DND-41 (cell line): ENCODE results near the gene UBA3.

Experiments
- ATAC-seq: fragments of 200-7000 bp; cut with Tn5 transposase; 3 replicates; pipeline ENCODE4 v1.9.1; 2021; ENCODE audit warnings: low read depth; ENCODE audit not compliant: insufficient read depth
- DNase-seq: peaks from one replicate; pipeline ENCODE4 v3.0.0-alpha.2; 2020
- H2AFZ ChIP-seq: 2 replicates; pipeline ENCODE4 v1.6.0; 2012; ENCODE audit warnings: low read depth, low read length
- H3K27ac ChIP-seq: 2 replicates; pipeline ENCODE4 v1.5.1; 2012; ENCODE audit warnings: low read length, inconsistent platforms
- H3K27me3 ChIP-seq: fragments of 200-600 bp; sonication (generic); 2 replicates; pipeline ENCODE4 v1.6.0; 2012; ENCODE audit warnings: low read length, mild to moderate bottlenecking, inconsistent platforms; ENCODE audit not compliant: insufficient read depth, poor library complexity
- H3K36me3 ChIP-seq: 2 replicates; pipeline ENCODE4 v1.5.1; 2012; ENCODE audit warnings: low read length, inconsistent platforms; ENCODE audit not compliant: insufficient read depth
- H3K4me1 ChIP-seq: 2 replicates; pipeline ENCODE4 v1.5.1; 2012; ENCODE audit warnings: mild to moderate bottlenecking, low read length; ENCODE audit not compliant: insufficient read depth
- H3K4me2 ChIP-seq: 2 replicates; pipeline ENCODE4 v1.6.0; 2012; ENCODE audit warnings: mild to moderate bottlenecking, moderate library complexity, low read length, inconsistent platforms; ENCODE audit not compliant: insufficient read depth
- H3K4me3 ChIP-seq, 2 experiments: fragments of 200-600 bp in 1 of 2; shearing (Covaris generic) in 1 of 2; 2 replicates each; pipeline ENCODE4 v1.5.1; 2012 to 2016; ENCODE audit warnings: inconsistent platforms in 2 of 2, low read length in 2 of 2, mild to moderate bottlenecking in 2 of 2, low read depth in 1 of 2, moderate library complexity in 1 of 2
- H3K79me2 ChIP-seq: 2 replicates; pipeline ENCODE4 v1.6.0; 2012; ENCODE audit warnings: low read length, inconsistent platforms; ENCODE audit not compliant: insufficient read depth
- H3K9ac ChIP-seq: 2 replicates; pipeline ENCODE4 v1.6.0; 2012; ENCODE audit warnings: low read depth, mild to moderate bottlenecking, inconsistent platforms, low read length, moderate library complexity
- H3K9me3 ChIP-seq: 2 replicates; pipeline ENCODE4 v1.5.1; 2012; ENCODE audit warnings: low read length, moderate library complexity, mild to moderate bottlenecking, inconsistent platforms; ENCODE audit not compliant: insufficient read depth, severe bottlenecking
- H4K20me1 ChIP-seq: 2 replicates; pipeline ENCODE4 v1.6.0; 2012; ENCODE audit warnings: low read length; ENCODE audit not compliant: insufficient read depth
- EZH2 ChIP-seq: IDR thresholded peaks from 3 replicates; pipeline ENCODE4 v1.6.1; 2012; ENCODE audit warnings: borderline replicate concordance, low read depth, mild to moderate bottlenecking, moderate library complexity, low read length, inconsistent platforms; ENCODE audit not compliant: severe bottlenecking
- TF ChIP-seq, protein P1 (sequence below): IDR thresholded peaks from 2 replicates; pipeline ENCODE4 v1.5.1; 2012; ENCODE audit warnings: borderline replicate concordance, low read length, moderate library complexity, mild to moderate bottlenecking; ENCODE audit not compliant: poor library complexity, severe bottlenecking; ENCODE audit errors: extremely low read depth

Gene UBA3

DNA sequence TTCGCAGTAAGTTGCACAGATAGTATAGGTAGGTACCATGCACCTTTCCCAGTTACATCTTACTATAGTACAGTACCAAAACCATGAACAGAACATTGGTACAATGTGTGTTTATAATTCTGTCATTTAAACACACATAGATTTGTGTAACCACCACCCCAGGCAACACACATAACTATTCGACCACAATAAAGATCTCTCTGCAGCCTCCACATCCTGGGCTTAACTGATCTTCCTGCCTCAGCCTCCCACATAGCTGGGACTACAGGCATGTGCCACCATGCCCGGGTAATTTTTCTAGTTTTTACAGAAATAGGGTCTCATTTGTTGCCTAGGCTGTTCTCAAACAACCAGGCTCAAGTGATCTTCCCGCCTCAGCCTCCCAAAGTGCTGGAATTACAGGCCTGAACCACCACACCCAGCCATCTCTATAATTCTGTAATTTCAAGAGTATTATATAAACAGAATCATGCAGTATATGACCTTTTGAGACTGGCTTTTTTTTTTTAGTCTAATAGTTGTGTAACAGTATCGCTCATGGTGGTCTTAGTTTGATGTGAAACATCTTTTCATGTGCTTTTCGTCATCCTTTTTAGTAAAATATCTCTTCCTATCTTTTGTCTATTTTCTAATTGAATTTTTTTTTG lies 14.7 kb downstream of the UBA3 start:
- Histone ChIP-seq H2AFZ (no peak overlapping the region; the same call in 1 of the 2 replicates), H3K4me3 (no peak overlapping the region), H3K27me3 (no peaks in the 10 kb centered on the region), H4K20me1 (no peaks in the 10 kb centered on the region), H3K79me2 (peaks cover 6% of the 10 kb centered on the region), H3K36me3 (peaks cover 36% of the 10 kb centered on the region), H3K9ac (peak overlapping the region; percentile 24; the same call in 1 of the 2 replicates), H3K27ac (peak overlapping the region; percentile 76), H3K4me1 (peaks cover 45% of the 10 kb centered on the region), H3K4me2 (peak overlapping the region; percentile 10; the same call in 1 of the 2 replicates), H3K9me3 (no peaks in the 10 kb centered on the region)
- ATAC-seq (peak; percentile 98), DNase-seq (peak; percentile 80)
- TF ChIP-seq, protein P1, sequence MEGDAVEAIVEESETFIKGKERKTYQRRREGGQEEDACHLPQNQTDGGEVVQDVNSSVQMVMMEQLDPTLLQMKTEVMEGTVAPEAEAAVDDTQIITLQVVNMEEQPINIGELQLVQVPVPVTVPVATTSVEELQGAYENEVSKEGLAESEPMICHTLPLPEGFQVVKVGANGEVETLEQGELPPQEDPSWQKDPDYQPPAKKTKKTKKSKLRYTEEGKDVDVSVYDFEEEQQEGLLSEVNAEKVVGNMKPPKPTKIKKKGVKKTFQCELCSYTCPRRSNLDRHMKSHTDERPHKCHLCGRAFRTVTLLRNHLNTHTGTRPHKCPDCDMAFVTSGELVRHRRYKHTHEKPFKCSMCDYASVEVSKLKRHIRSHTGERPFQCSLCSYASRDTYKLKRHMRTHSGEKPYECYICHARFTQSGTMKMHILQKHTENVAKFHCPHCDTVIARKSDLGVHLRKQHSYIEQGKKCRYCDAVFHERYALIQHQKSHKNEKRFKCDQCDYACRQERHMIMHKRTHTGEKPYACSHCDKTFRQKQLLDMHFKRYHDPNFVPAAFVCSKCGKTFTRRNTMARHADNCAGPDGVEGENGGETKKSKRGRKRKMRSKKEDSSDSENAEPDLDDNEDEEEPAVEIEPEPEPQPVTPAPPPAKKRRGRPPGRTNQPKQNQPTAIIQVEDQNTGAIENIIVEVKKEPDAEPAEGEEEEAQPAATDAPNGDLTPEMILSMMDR = no peak
- TF ChIP-seq EZH2 = no peak

DNA sequence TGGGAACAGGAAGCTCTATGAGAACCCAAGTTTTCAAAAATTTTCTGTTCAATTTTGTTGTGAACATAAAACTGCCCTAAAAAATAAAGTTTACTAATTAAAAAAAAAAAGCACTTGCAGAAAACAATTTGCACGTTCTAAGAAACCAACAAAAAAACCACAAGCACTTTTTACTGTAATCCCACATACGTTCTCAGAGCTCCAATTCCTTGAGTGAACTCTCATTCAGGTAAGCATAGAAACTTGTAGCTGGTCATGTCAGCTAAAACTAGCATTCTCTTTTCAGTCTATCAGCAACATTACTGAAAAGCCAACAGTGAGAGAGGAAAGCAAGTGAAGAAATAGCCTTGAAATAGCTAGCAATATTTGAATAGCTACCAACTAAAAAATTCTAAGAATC lies 16.5 kb downstream of the UBA3 start:
- H3K79me2 ChIP-seq = 0 out of 2 replicates have a peak, but pooled peaks cover 4% of the 10 kb centered on the region
- peaks cover 45% of the 10 kb centered on the region for H3K36me3 ChIP-seq
- no peaks in the 10 kb centered on the region for H4K20me1 ChIP-seq
- H3K9ac ChIP-seq = no peak overlapping the region
- no peak overlapping the region for H2AFZ ChIP-seq
- H3K27me3 ChIP-seq = no peaks in the 10 kb centered on the region
- ATAC-seq (no peak), DNase-seq (no peak)
- H3K9me3 ChIP-seq = no peaks in the 10 kb centered on the region
- H3K4me2 ChIP-seq = no peak overlapping the region
- TF ChIP-seq, protein P1 = no peak
- H3K4me1 ChIP-seq = peaks cover 54% of the 10 kb centered on the region
- peak overlapping the region; percentile 28; the same call in 1 of the 2 replicates for H3K27ac ChIP-seq
- no peak overlapping the region for H3K4me3 ChIP-seq

DNA sequence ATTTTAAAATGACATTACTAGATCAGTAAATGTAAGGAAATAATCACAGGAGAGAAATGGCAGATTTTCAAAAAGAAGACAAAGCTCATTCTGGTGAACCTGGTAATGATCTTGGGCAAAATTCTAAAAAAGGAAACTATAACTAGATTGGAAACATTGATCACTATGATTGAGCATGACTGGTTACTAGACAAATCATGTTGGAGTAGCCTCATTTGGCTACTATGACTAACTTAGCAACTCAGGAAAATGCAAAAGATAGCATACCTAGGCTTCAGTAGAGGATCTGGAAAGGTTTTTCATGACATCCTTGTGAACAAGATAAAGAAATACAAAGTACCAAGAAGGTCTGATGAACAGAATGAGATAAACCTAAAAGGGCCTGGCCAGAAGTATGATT lies 20.5 kb downstream of the UBA3 start:
- Histone ChIP-seq H3K79me2 (0 out of 2 replicates have a peak, but pooled peaks cover 2% of the 10 kb centered on the region), H3K4me3 (no peak overlapping the region), H3K4me1 (peaks cover 33% of the 10 kb centered on the region), H2AFZ (no peak overlapping the region), H3K9me3 (no peaks in the 10 kb centered on the region), H3K4me2 (no peak overlapping the region), H3K9ac (no peak overlapping the region), H3K27ac (no peak overlapping the region), H4K20me1 (no peaks in the 10 kb centered on the region), H3K36me3 (peaks cover 73% of the 10 kb centered on the region), H3K27me3 (no peaks in the 10 kb centered on the region)
- no peak for ATAC-seq
- DNase-seq = no peak
- TF ChIP-seq, protein P1 = no peak
- no peak for TF ChIP-seq EZH2
